HG03439 (cell line): ENCODE results near the gene CCDC97.

Experiments used
- ATAC-seq: cut with Tn5 transposase; IDR thresholded peaks from one replicate; pipeline ENCODE4 v1.9.1; 2021; ENCODE audit warnings: mild to moderate bottlenecking, moderate library complexity; ENCODE audit not compliant: unreplicated experiment

CCDC97 gene

GRCh38 chr19:41318696-41319499 is 8.9 kb downstream of the CCDC97 start:
- no peak for ATAC-seq

GRCh38 chr19:41319500-41320184 is 9.7 kb downstream of the CCDC97 start:
- no peak for ATAC-seq

- ATAC-seq: no peak
Observed at GRCh38 chr19:41320185-41320518, 10.2 kb downstream of the CCDC97 start.

DNA sequence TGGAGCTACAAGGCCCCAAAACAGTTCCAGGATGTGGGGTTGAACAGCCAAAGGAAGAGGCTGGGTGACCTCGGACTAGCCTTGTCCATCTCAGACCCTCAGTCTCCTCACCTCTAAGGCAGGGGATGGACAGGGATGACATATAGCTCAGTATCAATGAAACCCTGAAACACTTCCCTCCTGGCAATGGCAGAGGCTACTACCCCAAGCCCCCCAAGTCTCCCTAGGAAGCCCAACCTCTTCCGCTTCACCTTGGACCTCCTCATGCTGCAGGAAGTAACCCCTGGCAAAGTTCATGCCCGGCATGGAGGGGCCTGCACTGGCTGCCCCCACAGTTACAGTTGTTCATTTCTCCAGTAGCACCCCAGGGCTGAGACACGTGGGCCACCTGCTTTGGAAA is 10.6 kb downstream of the CCDC97 start:
- no peak for ATAC-seq

GRCh38 chr19:41321204-41321599 is 11.2 kb downstream of the CCDC97 start:
- no peak for ATAC-seq

GRCh38 chr19:41321600-41322270 is 11.8 kb downstream of the CCDC97 start:
- ATAC-seq: no peak

DNA sequence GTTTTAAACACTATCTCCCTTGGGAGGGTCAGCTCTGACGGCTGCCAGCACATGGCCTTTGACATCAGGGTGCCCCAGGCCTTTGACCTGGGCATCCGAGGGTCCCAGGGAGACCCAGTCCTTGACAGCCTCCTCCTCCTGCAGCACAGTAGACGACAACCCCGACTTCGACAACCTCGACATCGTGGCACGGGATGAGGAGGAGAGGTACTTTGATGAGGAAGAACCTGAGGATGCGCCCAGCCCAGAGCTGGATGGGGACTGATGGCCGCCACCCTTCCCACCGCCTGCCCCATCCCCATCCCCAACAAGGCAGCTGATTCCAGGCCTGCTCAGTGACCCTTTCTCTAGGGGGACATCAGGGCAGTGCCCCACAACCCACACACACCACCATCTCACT is 12.5 kb downstream of the CCDC97 start:
- no peak for ATAC-seq

DNA sequence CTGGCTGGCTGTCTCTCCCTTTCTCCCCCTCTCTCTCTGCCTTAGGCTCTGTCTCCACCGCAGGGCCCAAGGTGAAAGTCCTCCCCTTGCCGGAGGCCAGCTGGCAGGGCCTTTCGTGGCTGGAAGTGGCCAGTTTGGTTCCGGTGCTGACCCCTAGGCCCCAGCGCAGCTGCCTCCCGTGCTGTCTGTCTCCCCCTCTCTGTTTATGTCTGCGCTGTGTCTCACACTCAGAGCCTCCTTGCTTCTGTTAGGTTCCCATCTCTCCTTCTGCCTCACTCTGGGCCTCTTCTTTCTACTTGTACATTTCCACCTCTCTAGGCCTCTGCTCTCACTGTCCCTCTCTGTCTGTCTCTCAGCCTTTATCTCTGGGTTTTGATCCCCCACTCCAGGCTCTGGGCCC is 13.1 kb downstream of the CCDC97 start:
- ATAC-seq: no peak

- ATAC-seq: no peak
Observed at GRCh38 chr19:41323430-41324125, 13.6 kb downstream of the CCDC97 start.

DNA sequence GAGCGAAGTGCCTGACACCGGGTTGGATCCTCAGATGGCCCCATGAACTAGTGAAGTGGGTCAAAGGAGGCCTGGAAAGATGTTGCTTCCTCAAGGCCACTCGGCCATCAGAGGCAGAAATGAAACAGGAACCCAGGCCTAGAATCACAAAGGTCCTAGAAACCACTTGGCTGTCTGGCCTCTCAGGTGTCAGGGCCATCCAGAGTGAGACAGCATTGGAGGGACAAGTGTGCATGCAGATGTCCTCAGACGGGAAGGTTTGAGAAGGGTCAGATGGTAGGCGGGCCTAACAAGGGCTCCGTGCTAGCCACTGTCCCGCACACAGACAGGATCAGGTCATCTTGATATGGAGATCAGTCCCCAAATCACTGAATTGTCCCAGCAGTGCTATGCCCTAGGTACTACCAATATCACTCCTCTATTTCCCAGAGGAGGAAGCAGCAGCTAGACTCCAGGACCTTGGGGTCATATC is 14.3 kb downstream of the CCDC97 start:
- ATAC-seq: no peak

DNA sequence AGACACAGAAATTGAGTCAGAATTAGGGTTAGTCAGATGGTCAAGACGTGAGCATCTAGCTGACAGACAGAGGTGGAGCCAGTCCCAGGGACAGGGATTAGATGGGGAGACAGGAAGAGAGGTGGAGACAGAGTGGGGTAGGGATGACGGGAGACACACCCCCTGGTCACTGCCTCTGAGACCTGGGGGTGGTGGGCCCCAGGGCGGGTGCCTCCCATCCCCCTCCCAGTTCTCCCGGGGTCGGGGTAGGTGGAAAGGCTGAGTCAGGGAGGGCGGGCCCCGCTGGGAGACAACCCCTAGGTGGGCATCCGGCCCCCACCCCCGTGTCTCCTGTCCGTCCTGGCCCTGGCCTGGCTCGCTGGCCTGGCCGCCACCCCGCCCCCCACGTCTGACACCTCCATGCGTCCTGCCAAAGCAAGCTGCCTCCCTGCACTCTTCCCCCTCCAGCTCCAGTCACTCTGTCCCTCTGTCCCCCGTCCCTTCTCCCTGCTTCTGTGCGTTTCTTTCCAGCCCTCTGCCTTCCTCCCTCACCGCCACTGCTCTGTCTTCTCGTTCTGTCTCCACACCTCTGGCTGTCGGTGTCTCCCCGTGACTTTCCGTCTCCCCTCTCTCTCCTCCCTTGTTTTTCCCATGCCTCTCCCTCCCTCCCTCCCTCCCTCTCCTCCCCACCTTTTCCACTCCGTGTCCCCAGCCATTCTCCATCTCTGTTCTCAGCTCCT is 15.1 kb downstream of the CCDC97 start:
- no peak for ATAC-seq

GRCh38 chr19:41325640-41325946 is 15.6 kb downstream of the CCDC97 start:
- no peak for ATAC-seq

GRCh38 chr19:41325947-41326706 is 16.2 kb downstream of the CCDC97 start:
- no peak for ATAC-seq

GRCh38 chr19:41327076-41327575 is 17.2 kb downstream of the CCDC97 start:
- ATAC-seq: no peak

- peak; percentile 50 for ATAC-seq
Observed at GRCh38 chr19:41327576-41328156, 17.7 kb downstream of the CCDC97 start.

DNA sequence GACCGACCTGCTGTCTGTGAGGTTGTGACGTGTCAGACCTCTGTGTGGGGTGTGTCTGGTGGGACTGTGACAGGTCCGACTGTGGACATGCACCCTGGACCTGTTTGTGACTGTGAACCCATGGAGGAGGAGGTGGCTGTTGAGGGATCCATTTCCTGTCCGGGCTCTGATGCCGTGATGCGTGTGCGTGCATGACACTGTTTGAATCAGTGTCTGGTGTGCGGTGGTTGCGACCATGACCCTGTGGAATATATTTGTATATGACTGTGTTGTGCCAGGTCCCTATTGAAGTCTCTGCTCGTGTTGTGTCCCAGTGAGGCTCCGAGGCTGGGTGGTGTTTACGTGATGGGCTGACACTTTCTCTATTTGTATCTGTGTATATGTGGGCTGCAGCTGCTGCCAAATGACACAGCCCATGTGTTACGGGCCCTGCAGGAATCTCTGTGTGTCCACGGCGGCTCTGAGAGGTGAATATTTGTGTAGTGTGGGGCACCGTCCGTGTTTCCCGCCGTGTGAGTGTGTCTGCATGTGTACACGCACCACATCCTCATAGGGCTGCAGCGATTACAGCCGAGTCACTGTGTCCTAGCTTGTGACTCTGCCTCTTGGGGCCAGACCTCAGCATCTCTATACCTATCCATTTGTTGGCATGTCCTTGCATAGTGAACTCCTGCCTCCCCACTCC is 18.3 kb downstream of the CCDC97 start:
- ATAC-seq: no peak

DNA sequence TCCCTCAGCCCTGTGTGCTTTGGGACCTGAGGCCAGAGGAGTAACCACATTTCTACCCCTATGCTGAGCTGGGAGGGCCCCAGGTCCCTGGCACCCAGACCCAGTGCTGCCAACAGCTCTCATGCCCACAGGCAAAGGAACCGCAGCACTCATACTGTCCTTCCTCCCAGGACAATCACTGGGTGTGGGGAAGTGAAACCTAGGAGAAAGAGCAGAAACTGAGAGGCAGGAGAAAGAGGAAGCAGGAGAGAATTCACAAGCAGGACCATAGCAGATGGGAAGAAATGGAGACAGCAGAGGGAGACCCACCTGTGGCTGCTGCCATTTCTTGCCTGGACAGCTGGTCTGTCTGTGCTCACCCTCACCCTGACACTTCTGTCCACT is 18.9 kb downstream of the CCDC97 start:
- ATAC-seq: no peak

DNA sequence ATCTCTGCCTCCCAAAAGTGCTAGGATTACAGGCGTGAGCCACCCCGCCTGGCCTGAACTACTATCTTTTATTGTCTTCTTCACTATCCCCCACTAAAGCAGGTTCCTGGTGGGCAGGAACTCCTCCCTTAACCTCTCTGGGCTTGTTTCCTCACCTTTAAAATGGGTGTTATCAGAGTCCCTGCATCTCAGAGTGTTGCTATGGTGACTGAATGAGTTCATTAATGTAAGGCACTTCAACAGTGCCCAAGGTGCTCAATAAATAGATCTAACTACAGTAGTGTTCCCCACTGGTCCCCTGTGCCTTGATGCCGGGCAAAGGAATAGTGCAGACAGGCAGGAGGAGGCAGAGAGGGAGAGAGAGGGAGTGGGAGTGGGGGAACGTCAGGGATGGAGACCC is 20.5 kb downstream of the CCDC97 start:
- ATAC-seq: no peak
